Ascending aorta (tissue), 2 donors: ENCODE data around the gene ZNF784. TPM values are rescaled to one million over a fixed set of nuclear protein-coding genes. Genes with fewer than 3 reads are reported as not detected.

Experiments used
- DNase-seq, 2 donors: peaks; one replicate each; pipeline ENCODE4 v3.0.0-alpha.2; 2019; ENCODE audit warnings: low spot score in 2 of 2
- H3K27ac ChIP-seq, 2 donors: fragments of 200-600 bp; sonication (generic); one replicate each; pipeline ENCODE4 v1.5.1; 2016 to 2017; ENCODE audit warnings: mild to moderate bottlenecking in 1 of 2
- H3K27me3 ChIP-seq: fragments of 200-600 bp; sonication (generic); one replicate; pipeline ENCODE4 v1.5.1; 2017
- H3K36me3 ChIP-seq, 2 donors: fragments of 200-600 bp; sonication (generic); one replicate each; pipeline ENCODE4 v1.5.1; 2016
- H3K4me1 ChIP-seq, 2 donors: fragments of 200-600 bp; sonication (generic); one replicate each; pipeline ENCODE4 v1.5.1; 2016 to 2017; ENCODE audit warnings: mild to moderate bottlenecking in 1 of 2
- H3K4me3 ChIP-seq, 2 donors: fragments of 200-600 bp; sonication (generic); one replicate each; pipeline ENCODE4 v1.5.1; 2016 to 2017; ENCODE audit warnings: mild to moderate bottlenecking in 1 of 2
- H3K9me3 ChIP-seq, 2 donors: fragments of 200-600 bp; sonication (generic); one replicate each; pipeline ENCODE4 v1.5.1; 2016
- intact Hi-C: fragments of 100-400 bp; cut with DNase I; formaldehyde crosslinking; loops from one replicate; pipeline ENCODE4 v1.15.1; 2023
- total RNA-seq: library from RNA; depleted of rRNA; stranded (reverse); fragments of >200 nt; gene quantifications from one replicate; pipeline ENCODE4 v1.1.0, GENCODE V29; 2016
- TF ChIP-seq, protein P1 (sequence below), 3 experiments: fragments of 200-600 bp in 2 of 3; fragments of 450-650 bp in 1 of 3; sonication (generic) in 2 of 3; IDR thresholded peaks; one replicate each; pipeline ENCODE4 v1.5.1; 2016 to 2019; ENCODE audit warnings: antibody characterized with exemption in 3 of 3, mild to moderate bottlenecking in 1 of 3, moderate library complexity in 1 of 3

The ZNF784 gene
- total RNA-seq, 1 donor from 2014 or later, result 14.7 TPM

DNA sequence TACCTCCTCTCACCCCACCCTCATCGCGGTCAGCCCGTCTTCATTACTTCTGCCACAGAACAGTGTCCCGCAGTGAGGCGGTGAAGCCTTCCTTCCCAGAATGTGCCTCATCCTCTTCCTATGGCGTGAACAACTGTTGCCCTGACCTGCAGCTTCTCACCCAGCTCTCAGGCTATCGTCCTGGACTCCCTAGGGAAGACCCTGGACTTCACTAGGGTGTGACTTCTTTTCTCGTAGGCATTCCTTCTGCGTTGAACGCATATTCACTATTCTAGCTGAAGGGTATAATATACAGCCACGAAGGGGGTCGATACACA lies 17.9 kb downstream of the ZNF784 start:
- Histone ChIP-seq H3K27ac (peak overlapping the region; percentile 92 to 98), H3K36me3 (peaks cover 0 to 17% of the 10 kb centered on the region in 2 donors), H3K4me3 (peak overlapping the region; percentile 91 to 93), H3K27me3 (no peaks in the 10 kb centered on the region), H3K4me1 (peaks cover 3 to 13% of the 10 kb centered on the region in 2 donors), H3K9me3 (no peaks in the 10 kb centered on the region)
- no peak for DNase-seq
- TF ChIP-seq, protein P1, sequence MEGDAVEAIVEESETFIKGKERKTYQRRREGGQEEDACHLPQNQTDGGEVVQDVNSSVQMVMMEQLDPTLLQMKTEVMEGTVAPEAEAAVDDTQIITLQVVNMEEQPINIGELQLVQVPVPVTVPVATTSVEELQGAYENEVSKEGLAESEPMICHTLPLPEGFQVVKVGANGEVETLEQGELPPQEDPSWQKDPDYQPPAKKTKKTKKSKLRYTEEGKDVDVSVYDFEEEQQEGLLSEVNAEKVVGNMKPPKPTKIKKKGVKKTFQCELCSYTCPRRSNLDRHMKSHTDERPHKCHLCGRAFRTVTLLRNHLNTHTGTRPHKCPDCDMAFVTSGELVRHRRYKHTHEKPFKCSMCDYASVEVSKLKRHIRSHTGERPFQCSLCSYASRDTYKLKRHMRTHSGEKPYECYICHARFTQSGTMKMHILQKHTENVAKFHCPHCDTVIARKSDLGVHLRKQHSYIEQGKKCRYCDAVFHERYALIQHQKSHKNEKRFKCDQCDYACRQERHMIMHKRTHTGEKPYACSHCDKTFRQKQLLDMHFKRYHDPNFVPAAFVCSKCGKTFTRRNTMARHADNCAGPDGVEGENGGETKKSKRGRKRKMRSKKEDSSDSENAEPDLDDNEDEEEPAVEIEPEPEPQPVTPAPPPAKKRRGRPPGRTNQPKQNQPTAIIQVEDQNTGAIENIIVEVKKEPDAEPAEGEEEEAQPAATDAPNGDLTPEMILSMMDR (IDR thresholded peaks at IDR 0.05), result no peak
- intact Hi-C loops, result loop anchor here (10.0 kb wide), 1 partner anchor 322 kb away; the partner anchor contains the start of genes BRSK1 and HSPBP1

DNA sequence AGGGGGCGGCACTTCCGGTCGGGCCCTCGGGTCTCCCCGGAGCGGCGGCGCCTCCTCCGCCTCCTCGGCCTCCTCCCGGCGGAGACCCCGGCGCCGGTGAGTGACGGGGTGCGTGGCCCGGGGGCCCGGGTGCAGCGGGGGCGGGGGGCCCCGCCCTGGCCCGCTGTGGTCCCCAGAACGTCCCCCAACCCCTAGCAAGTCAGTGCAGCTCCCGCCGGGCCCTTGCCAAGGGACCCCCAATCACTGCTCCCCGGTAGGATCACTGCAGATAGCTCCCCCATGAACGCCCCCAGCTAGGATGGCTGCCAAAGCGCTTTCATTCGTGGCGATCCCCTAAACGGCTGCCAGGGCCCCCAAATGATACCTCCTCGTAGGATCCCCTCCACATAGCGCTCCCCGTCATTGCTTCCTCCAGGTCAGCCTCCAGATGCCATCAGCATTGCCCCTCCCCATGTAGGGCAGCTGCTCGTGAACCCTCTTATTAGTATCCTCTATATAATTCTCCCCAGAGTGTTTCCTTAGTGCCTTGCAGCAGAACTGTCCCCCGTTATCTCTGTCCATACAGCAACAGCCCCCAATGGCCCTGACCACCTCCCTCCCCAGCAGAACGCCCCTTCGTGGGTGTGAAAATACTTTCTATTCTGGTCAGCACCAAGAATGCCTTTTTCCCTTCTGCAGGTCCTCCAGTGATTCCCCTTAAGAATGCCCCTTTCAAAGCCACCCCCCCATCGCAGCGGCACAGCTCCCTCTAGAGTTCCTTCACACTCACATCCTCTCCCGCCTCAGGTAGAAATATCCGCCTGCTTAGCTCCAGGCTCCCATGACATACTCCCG lies 18.5 kb downstream of the ZNF784 start, which contains the start of gene ZNF865:
TSS of gene ZNF865 (plus strand) at position 11 of the 834 bp plus-strand sequence. CDS start 7,972 bp downstream, outside the sequence.
- Histone ChIP-seq H3K4me3 (peak within 1 kb of the TSS; percentile 91 to 93), H3K9me3 (no peaks in the 10 kb centered on the region), H3K4me1 (peaks cover 3 to 13% of the 10 kb centered on the region in 2 donors), H3K36me3 (peaks cover 0 to 17% of the 10 kb centered on the region in 2 donors), H3K27me3 (no peaks in the 10 kb centered on the region), H3K27ac (peak within 1 kb of the TSS; percentile 92 to 98)
- TF ChIP-seq, protein P1 (IDR thresholded peaks at IDR 0.05), result peak; percentile 69 to 72 (median 70)
- DNase-seq, result peak in 1 of 2 donors; percentile 85
- intact Hi-C loops, result loop anchor here (1.0 to 10.0 kb wide), 3 partner anchors 18 to 321 kb away; partner anchors contain the start of genes BRSK1, HSPBP1 and ZNF784

DNA sequence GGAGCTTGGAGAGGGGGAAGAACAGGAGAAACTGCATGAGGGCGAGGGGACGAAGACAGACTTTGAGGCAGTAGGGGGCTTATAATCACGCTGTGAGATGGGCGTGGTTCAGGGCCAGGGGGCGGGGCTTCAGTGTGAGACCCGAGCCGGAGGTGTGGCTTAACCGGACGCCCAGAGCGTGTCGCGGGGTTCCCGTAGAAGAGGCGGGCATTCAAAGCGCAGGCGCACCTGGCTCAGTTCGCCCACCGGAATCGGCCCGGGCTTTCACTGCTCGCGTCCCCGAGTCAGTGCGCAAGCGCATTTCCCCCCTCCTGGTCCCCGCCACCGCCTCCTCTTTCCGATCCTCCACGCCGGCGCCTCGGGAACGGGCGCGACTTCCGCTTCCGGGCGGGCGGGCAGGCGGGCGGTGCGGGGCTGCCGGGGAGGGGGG lies 19.1 kb downstream of the ZNF784 start:
- Histone ChIP-seq H3K9me3 (no peaks in the 10 kb centered on the region), H3K4me3 (peak overlapping the region; percentile 91 to 93), H3K4me1 (peaks cover 3 to 13% of the 10 kb centered on the region in 2 donors), H3K27me3 (no peaks in the 10 kb centered on the region), H3K36me3 (peaks cover 0 to 12% of the 10 kb centered on the region in 2 donors), H3K27ac (peak overlapping the region; percentile 92 to 98)
- intact Hi-C loops, result loop anchor here (1.0 to 10.0 kb wide), 3 partner anchors 19 to 320 kb away; partner anchors contain the start of genes BRSK1, HSPBP1 and ZNF784
- TF ChIP-seq, protein P1 (IDR thresholded peaks at IDR 0.05), result no peak
- peak; percentile 89 to 98 for DNase-seq

DNA sequence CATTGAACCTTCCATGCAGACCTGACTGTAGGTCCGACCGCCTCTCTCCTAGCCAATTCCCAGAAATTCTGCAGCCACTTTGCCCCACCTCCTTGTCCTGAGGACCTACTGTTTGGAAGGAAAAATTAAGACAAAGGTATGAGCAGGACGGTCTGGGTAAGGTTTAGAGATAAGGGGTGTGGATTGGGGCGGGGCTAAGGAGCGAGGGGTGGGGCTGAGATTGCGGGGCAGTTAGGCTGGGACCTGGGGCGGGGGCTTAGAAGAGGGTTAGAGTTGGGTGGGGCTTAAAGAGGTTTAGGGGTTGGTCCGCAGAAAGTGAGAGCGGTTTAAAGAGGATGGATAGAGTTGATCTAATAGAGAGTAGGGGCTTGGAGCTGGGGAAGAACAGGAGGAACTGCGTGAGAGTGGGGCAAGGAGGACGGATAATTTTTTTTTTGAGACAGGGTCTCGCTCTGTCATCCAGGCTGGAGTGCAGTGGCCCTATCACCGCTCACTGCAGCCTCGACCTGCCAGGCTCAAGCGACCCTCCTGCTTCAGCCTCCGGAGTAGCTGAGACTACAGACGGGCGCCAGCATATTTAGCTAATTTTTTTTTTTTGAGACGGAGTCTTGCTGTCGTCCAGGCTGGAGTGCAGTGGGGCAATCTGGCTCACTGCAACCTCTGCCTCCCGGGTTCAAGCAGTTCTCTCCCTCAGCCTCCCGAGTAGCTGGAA lies 20.6 kb downstream of the ZNF784 start:
- H3K27ac ChIP-seq, result peak overlapping the region; percentile 92 to 98

DNA sequence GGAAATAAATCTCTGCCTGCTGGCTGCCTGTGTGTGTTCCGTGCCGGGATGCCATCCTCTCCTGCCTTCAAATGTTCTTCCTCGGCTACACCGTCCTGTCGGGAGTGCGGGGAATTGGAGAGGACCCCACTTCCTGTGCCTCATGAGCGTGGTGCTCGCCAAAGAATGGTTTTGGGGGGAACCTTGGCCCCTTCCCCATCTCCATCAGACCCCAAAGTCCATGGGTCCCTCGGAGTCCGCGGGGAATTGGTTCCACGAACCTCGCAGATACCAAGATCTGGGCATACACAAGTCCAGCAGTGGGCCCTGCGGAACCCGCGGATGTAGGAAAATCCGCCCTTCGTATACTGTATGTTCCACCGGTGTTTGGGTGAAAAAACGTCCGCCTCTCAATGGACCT lies 21.3 kb downstream of the ZNF784 start:
- Histone ChIP-seq H3K27me3 (no peaks in the 10 kb centered on the region), H3K4me3 (no peak overlapping the region), H3K4me1 (peaks cover 3 to 13% of the 10 kb centered on the region in 2 donors), H3K36me3 (peaks cover 0 to 3% of the 10 kb centered on the region in 2 donors), H3K27ac (no peak overlapping the region), H3K9me3 (no peaks in the 10 kb centered on the region)
- no peak for DNase-seq
- intact Hi-C loops, result loop anchor here (10.0 kb wide), 1 partner anchor 318 kb away; the partner anchor contains the start of genes BRSK1 and HSPBP1
- TF ChIP-seq, protein P1 (IDR thresholded peaks at IDR 0.05), result no peak

More for the DNA sequence above, 20.6 kb downstream of the ZNF784 start:
- H3K9me3 ChIP-seq, result no peaks in the 10 kb centered on the region
- intact Hi-C loops, result loop anchor here (10.0 kb wide), 1 partner anchor 319 kb away; the partner anchor contains the start of genes BRSK1 and HSPBP1
- peaks cover 3 to 13% of the 10 kb centered on the region in 2 donors for H3K4me1 ChIP-seq
- H3K36me3 ChIP-seq, result peaks cover 0 to 3% of the 10 kb centered on the region in 2 donors
- no peak for DNase-seq
- TF ChIP-seq, protein P1 (IDR thresholded peaks at IDR 0.05), result no peak
- no peaks in the 10 kb centered on the region for H3K27me3 ChIP-seq
- H3K4me3 ChIP-seq, result peak overlapping the region in 1 of 2 donors; percentile 91
